Skeletal muscle tissue (tissue), 4 donors: ENCODE measurements around the gene MSRB3. TPM values are rescaled to one million over a fixed set of nuclear protein-coding genes. Genes with fewer than 3 reads are reported as not detected.

ENCODE experiments used
- H3K27ac ChIP-seq: one replicate; pipeline ENCODE4 v1.7.0; 2013; ENCODE audit warnings: mild to moderate bottlenecking, low read depth, low read length, inconsistent platforms
- H3K27me3 ChIP-seq, 3 donors: one replicate each; pipeline ENCODE4 v1.7.0; 2013; ENCODE audit warnings: low read length in 3 of 3; ENCODE audit not compliant: control insufficient read depth in 3 of 3, insufficient read depth in 3 of 3
- H3K36me3 ChIP-seq, 3 donors: one replicate each; pipeline ENCODE4 v1.7.0; 2013; ENCODE audit warnings: low read length in 3 of 3; ENCODE audit not compliant: control insufficient read depth in 3 of 3, insufficient read depth in 3 of 3
- H3K4me1 ChIP-seq, 3 donors: one replicate each; pipeline ENCODE4 v1.7.0; 2013; ENCODE audit warnings: low read length in 3 of 3, mild to moderate bottlenecking in 3 of 3; ENCODE audit not compliant: control insufficient read depth in 3 of 3, insufficient read depth in 3 of 3
- H3K4me3 ChIP-seq, 3 donors: one replicate each; pipeline ENCODE4 v1.7.0; 2013; ENCODE audit warnings: low read length in 3 of 3
- H3K9ac ChIP-seq, 3 donors: one replicate each; pipeline ENCODE4 v1.7.0; 2013; ENCODE audit warnings: low read length in 3 of 3, mild to moderate bottlenecking in 3 of 3, moderate library complexity in 2 of 3, low read depth in 1 of 3
- H3K9me3 ChIP-seq, 3 donors: one replicate each; pipeline ENCODE4 v1.7.0; 2013; ENCODE audit warnings: low read length in 3 of 3; ENCODE audit not compliant: control insufficient read depth in 3 of 3
- total RNA-seq: library from RNA; depleted of rRNA; stranded (reverse); fragments of >200 nt; gene quantifications from one replicate; pipeline ENCODE4 v1.2.3, GENCODE V29; 2014
- donor health status: Osteomylitis.

Gene MSRB3
- total RNA-seq, 1 donor from 2014 or later: 34.4 TPM

DNA sequence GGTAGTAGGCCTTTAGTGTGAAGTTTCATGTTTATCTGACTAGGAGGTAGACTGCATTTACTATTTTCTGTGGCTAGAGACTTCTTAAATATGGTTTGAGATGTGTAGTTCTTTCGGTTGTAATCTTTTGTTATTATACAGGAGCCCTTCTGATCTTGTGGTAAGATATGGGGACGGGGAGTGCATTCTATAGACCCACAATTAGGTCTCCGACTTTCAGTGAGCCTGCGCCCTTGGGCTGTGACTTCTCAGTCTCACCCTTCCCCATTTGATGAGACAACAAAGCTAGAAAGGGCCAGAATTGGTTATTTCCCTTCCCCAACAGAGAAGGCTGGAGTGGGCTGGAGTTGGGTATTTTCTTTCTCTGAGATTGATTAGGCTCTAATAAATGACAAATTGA, 130.0 kb downstream of the MSRB3 start:
- H3K27ac ChIP-seq: no peak overlapping the region
- H3K4me3 ChIP-seq: no peak overlapping the region
- no peaks in the 10 kb centered on the region for H3K36me3 ChIP-seq
- no peak overlapping the region for H3K9ac ChIP-seq
- peaks cover 0 to 2% (median 0%) of the 10 kb centered on the region in 3 donors for H3K4me1 ChIP-seq
- no peaks in the 10 kb centered on the region for H3K9me3 ChIP-seq
- no peaks in the 10 kb centered on the region for H3K27me3 ChIP-seq

DNA sequence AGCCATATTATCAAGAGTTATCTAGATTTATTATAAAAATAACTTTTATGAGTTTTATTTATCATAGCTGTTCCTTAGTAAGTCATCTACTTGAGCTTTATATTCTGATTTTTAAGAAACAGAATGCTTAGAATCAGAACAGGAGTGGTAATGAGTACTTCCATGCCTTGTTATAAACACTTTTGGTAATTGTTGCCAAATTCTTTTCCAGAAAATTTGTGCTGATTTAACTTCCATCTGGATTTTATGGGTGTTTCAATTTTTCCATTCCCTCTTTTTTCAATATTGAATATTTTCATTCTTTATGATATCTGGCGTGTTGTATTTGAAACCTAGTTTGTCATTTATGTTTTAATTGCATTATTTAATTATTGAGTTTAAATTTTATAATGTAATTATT, 131.2 kb downstream of the MSRB3 start:
- no peak overlapping the region for H3K9ac ChIP-seq
- no peaks in the 10 kb centered on the region for H3K4me1 ChIP-seq
- no peaks in the 10 kb centered on the region for H3K36me3 ChIP-seq
- no peaks in the 10 kb centered on the region for H3K9me3 ChIP-seq
- no peaks in the 10 kb centered on the region for H3K27me3 ChIP-seq
- H3K27ac ChIP-seq: no peak overlapping the region
- H3K4me3 ChIP-seq: no peak overlapping the region

DNA sequence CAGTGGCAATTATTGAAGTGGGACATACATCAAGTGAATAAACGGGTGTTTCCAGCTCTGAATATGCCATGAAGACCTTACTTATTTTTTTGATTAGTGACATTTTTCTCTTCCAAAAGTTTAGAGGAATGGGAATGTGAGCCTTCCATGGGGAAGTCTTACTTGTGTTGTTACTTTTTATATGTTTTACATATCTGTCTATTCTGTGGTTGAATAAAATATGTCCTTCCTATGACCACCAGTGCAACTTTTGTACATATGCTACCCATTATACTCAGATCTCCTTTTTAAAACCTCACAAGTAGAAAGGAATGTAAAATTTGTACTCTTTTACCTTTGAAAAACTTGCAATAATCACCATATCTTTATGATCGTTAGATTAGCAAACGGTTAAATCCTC, 132.7 kb downstream of the MSRB3 start:
- Histone ChIP-seq H3K9ac (no peak overlapping the region), H3K27ac (no peak overlapping the region), H3K36me3 (no peaks in the 10 kb centered on the region), H3K4me1 (no peaks in the 10 kb centered on the region), H3K27me3 (no peaks in the 10 kb centered on the region), H3K4me3 (no peak overlapping the region), H3K9me3 (no peaks in the 10 kb centered on the region)

DNA sequence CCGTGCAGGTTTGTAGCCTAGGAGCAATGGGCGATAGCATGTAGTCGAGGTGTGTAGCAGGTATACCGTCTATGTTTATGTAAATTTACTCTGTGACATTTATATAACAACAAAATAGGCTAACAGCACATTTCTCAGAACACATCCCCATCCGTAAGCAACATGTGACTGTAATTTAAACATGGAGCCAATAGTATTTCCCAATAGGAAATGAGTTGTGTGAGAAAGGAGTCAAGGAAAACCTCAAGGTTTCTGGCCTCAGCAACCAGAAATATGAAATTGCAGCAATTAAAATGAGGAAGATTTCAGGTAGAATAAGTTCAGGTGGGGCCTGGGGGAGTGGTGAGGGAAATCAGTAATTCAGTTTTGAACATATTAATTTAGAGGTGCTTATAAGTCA, 136.0 kb downstream of the MSRB3 start:
- Histone ChIP-seq H3K4me3 (no peak overlapping the region), H3K36me3 (peaks cover 0 to 10% (median 5%) of the 10 kb centered on the region in 3 donors), H3K27ac (no peak overlapping the region), H3K27me3 (no peaks in the 10 kb centered on the region), H3K9ac (no peak overlapping the region), H3K4me1 (no peaks in the 10 kb centered on the region), H3K9me3 (no peaks in the 10 kb centered on the region)

- Histone ChIP-seq H3K27ac (no peak overlapping the region), H3K36me3 (peaks cover 0 to 11% (median 5%) of the 10 kb centered on the region in 3 donors), H3K27me3 (no peaks in the 10 kb centered on the region), H3K4me1 (no peaks in the 10 kb centered on the region), H3K9ac (no peak overlapping the region), H3K4me3 (no peak overlapping the region), H3K9me3 (peaks cover 0 to 3% (median 0%) of the 10 kb centered on the region in 3 donors)
These were observed 137.3 kb downstream of the MSRB3 start for GRCh38 chr12:65415826-65416225.

- Histone ChIP-seq H3K27ac (no peak overlapping the region), H3K4me1 (no peaks in the 10 kb centered on the region), H3K9me3 (peaks cover 0 to 6% (median 2%) of the 10 kb centered on the region in 3 donors), H3K4me3 (no peak overlapping the region), H3K36me3 (peaks cover 0 to 11% (median 5%) of the 10 kb centered on the region in 3 donors), H3K9ac (no peak overlapping the region), H3K27me3 (no peaks in the 10 kb centered on the region)
These were observed 141.0 kb downstream of the MSRB3 start for GRCh38 chr12:65419284-65420072.

DNA sequence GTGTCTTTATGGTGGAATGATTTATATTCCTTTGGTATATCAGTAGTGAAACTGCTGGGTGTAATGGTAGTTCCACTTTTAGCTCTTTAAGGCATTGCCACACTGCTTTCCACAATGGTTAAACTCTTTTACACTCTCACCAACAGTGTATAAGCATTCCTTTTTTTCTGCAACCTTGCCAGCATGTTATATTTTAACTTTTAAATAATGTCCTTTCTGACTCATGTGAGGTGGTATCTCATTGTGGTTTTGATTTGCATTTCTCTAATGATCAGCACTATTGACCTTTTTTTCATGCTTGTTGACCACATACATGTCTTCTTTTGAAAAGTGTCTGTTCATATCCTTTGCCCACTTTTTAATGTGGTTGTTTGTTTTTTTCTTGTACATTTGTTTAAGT, 142.5 kb downstream of the MSRB3 start:
- H3K4me1 ChIP-seq: no peaks in the 10 kb centered on the region
- no peak overlapping the region for H3K4me3 ChIP-seq
- H3K36me3 ChIP-seq: peaks cover 0 to 11% (median 5%) of the 10 kb centered on the region in 3 donors
- H3K9ac ChIP-seq: no peak overlapping the region
- no peak overlapping the region for H3K27ac ChIP-seq
- no peaks in the 10 kb centered on the region for H3K27me3 ChIP-seq
- peaks cover 0 to 6% (median 2%) of the 10 kb centered on the region in 3 donors for H3K9me3 ChIP-seq

DNA sequence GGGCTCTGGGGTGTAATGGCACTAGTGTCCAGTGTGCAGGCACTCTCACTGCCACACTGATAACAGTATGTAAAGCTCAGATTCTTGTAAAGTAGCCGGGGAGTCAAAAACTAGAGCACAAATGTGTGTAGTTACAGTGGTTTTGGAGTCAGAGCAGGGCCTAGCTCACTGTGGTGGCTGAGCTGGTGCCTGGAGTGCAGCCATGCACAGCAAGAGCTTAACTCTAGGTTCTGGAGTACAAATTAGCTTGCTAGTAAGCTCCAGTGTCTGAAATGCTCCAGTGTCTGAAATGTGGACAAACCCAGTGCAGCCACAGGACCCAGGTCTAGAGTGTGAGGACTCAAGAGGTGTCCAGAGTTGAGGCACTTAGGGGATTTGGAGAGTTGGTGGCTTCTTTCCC, 149.2 kb downstream of the MSRB3 start:
- H3K27me3 ChIP-seq: no peaks in the 10 kb centered on the region
- no peaks in the 10 kb centered on the region for H3K36me3 ChIP-seq
- H3K4me1 ChIP-seq: peaks cover 0 to 4% (median 0%) of the 10 kb centered on the region in 3 donors
- H3K9me3 ChIP-seq: peaks cover 0 to 4% (median 0%) of the 10 kb centered on the region in 3 donors
- no peak overlapping the region for H3K9ac ChIP-seq
- H3K27ac ChIP-seq: no peak overlapping the region
- no peak overlapping the region for H3K4me3 ChIP-seq

- no peaks in the 10 kb centered on the region for H3K36me3 ChIP-seq
- no peak overlapping the region for H3K9ac ChIP-seq
- peaks cover 0 to 4% (median 0%) of the 10 kb centered on the region in 3 donors for H3K4me1 ChIP-seq
- peaks cover 0 to 4% (median 0%) of the 10 kb centered on the region in 3 donors for H3K9me3 ChIP-seq
- no peaks in the 10 kb centered on the region for H3K27me3 ChIP-seq
- no peak overlapping the region for H3K4me3 ChIP-seq
- H3K27ac ChIP-seq: no peak overlapping the region
These were observed 151.5 kb downstream of the MSRB3 start for GRCh38 chr12:65430006-65430405.

DNA sequence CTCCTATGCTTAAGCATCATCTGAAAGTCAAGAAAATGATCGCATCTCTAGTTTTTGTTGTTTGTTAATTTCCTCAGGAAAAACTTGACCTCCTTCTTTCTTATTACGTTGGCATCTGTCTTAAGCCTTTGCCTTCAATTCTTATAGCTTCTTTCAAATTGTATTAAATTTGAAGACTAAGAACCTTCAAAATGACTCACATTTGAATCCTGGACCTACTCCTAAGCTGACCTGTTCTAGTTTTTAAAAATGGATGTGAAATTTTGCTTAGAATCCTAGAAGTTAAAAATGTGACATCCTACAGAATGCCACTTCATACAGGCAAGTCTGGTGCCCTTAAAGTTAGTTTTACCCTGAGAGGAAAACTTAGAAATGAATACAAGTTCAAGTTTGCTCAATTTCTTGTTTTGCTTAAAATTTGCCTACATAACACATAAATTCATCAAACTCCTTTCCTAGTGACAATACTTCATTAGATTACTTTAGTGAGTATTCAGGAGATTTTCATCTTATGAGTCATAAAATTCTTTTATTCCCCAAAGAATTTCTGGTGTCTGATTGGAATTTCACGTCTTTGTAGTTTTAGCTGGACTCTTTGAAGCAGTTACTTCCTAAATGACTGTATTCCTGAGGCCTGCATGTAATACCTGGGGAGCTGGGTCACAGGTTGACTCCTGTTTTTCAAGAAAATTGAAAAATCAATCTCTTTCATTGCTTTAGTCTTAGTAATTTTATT, 152.3 kb downstream of the MSRB3 start:
- Histone ChIP-seq H3K27me3 (no peaks in the 10 kb centered on the region), H3K4me1 (peaks cover 0 to 4% (median 0%) of the 10 kb centered on the region in 3 donors), H3K9me3 (peaks cover 0 to 4% (median 0%) of the 10 kb centered on the region in 3 donors), H3K9ac (no peak overlapping the region), H3K4me3 (no peak overlapping the region), H3K27ac (no peak overlapping the region), H3K36me3 (no peaks in the 10 kb centered on the region)
